ENCODE measurements around the gene RAD51D.

- TF ChIP-seq, protein P1, sequence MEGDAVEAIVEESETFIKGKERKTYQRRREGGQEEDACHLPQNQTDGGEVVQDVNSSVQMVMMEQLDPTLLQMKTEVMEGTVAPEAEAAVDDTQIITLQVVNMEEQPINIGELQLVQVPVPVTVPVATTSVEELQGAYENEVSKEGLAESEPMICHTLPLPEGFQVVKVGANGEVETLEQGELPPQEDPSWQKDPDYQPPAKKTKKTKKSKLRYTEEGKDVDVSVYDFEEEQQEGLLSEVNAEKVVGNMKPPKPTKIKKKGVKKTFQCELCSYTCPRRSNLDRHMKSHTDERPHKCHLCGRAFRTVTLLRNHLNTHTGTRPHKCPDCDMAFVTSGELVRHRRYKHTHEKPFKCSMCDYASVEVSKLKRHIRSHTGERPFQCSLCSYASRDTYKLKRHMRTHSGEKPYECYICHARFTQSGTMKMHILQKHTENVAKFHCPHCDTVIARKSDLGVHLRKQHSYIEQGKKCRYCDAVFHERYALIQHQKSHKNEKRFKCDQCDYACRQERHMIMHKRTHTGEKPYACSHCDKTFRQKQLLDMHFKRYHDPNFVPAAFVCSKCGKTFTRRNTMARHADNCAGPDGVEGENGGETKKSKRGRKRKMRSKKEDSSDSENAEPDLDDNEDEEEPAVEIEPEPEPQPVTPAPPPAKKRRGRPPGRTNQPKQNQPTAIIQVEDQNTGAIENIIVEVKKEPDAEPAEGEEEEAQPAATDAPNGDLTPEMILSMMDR (IDR thresholded peaks at IDR 0.05), result peak; percentile 66 to 96 (median 84)
- peak in 1 of 2 donors; percentile 53 for TF ChIP-seq POLR2A (IDR thresholded peaks at IDR 0.05)
Observed at GRCh38 chr17:35088881-35089585, 30.6 kb downstream of the RAD51D start.

Measured in heart left ventricle (tissue), 13 donors.